GM12891 (cell line): ENCODE results near the gene GSDME.

Experiments used
- PAX5 ChIP-seq: IDR thresholded peaks from 2 replicates; pipeline ENCODE4 v1.6.1; 2011; ENCODE audit warnings: low read length, moderate library complexity, mild to moderate bottlenecking; ENCODE audit not compliant: insufficient read depth, severe bottlenecking
- POLR2A ChIP-seq: IDR thresholded peaks from 2 replicates; pipeline ENCODE4 v1.6.1; 2011; ENCODE audit warnings: low read depth, low read length, control low read depth
- POLR2AphosphoS5 ChIP-seq: IDR thresholded peaks from 2 replicates; pipeline ENCODE4 v1.6.1; 2011; ENCODE audit warnings: low read depth, low read length, control low read depth
- TAF1 ChIP-seq: IDR thresholded peaks from 2 replicates; pipeline ENCODE4 v1.6.1; 2011; ENCODE audit warnings: low read depth, low read length, control low read depth

- TF ChIP-seq POLR2AphosphoS5 (no peak), TAF1 (no peak), POLR2A (no peak), PAX5 (no peak)
These were observed 23.8 kb upstream of the GSDME start for GRCh38 chr7:24781106-24781505.
